HPDE6-E6E7 (cell line): ENCODE data around the gene ANKRD33B.
A peak's percentile ranks its signal among the peaks of the same experiment; 100 is the strongest.
"Not testable (repeated sequence)": the region's sequence is repeated elsewhere in the genome, so short reads cannot be mapped to it uniquely, and the experiment has no call there.

Experiments used
- DNase-seq: peaks from one replicate; pipeline ENCODE4 v3.0.0; 2011; ENCODE audit warnings: missing footprints; ENCODE audit errors: extremely low spot score

The ANKRD33B gene

DNA sequence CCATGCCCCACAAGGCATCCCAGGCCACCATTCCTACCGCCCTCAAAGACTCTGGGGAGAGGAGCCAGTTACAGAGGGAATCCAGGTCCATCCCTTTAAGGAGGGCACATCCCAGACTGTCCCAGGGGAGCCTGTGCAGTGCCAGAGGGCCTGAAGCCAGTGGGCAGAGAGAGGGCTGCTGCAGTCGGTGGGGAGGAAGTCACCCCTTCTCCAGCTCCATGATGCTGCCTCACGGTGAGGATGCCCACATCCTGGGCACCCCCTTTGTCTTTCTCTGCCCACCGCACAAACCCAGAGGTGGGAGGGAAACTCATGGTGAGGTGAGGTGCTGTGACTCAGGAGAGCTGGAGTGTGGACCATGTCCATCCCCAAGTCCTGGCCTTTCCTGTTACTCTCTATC is 26.2 kb upstream of the ANKRD33B start:
- no peak for DNase-seq

GRCh38 chr5:10538103-10538788 is 25.6 kb upstream of the ANKRD33B start:
- DNase-seq, result no peak

DNA sequence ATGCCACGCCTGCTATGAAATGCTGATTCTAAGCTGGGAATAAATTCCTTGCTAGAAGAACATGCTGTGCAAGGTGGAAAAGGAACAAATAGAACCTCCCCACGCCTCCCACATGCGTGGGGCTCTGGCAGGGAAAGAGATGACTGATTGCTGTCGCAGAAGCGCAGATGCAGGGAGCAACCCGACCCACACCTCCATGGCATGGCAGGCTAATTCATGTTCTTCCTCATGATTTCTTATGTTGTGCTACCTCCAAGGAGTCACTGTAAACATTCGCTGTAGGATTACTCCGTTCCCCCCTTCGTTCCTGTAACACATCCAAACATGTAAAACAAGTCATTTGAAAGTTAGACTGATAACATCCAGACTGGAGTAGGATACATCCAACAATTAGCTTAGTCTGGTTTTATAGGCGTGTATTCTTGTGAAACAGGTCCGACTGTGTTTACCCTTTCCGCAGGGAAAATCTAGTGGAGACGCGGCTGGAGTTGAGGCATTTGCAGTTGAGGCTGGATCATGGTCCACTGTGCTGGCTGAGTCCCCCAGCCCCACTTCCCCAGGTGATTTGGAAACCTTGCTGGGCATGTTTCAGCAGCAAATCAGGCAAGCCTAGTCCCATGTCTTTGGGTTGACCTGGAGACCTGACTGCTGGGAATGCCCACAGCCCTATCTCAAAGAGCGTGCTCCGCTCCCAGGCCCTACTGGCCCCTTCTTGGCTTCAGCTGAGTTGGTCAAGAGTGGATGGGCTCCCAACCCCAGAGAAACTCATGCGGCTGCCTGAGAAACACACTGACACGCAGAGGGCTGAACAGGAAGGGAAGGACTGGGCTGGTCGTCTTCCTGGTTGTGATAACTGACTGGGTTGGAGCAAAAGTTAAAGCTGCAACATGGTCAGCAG is 24.8 kb upstream of the ANKRD33B start:
- DNase-seq, result no peak

DNA sequence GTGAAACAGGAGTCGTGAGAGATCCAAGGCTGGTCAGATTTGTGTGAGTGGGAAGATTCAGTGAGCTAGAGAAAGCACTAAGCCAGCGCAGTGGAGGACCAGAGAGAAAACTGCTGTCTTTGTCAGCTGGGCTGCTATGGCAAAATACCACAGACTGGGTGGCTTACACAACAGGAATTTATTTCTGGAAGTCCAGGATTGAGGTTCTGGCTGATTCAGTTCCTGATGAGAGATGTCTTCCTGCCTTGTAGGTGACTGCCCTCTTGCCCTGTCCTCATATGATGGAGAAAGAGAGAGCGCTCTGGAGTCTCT is 24.2 kb upstream of the ANKRD33B start:
- DNase-seq, result no peak

DNA sequence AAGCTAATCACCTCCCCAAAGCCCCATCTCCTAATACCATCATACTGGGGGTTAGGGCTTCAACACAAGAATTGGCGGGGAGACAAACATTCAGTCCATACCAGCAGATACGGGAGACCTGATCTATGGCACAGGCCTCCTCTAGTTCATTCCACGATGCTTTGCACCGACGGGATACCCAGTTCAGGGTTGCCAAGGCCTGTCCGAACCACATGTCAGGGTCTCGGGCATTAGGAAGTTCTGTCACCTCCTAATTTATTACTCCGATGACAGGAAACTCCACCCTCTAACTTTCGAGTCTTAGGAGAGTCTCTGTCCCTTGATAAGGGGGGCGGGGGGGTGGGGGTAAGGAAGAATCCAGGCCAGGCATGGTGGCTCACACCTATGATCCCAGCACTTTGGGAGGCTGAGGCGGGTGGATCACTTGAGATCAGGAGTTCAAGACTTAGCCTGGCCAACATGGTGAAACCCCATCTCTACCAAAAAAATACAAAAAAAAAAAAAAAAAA is 23.8 kb upstream of the ANKRD33B start:
- DNase-seq, result no peak

- DNase-seq, result no peak
Observed at GRCh38 chr5:10540951-10541646, 22.8 kb upstream of the ANKRD33B start.

DNA sequence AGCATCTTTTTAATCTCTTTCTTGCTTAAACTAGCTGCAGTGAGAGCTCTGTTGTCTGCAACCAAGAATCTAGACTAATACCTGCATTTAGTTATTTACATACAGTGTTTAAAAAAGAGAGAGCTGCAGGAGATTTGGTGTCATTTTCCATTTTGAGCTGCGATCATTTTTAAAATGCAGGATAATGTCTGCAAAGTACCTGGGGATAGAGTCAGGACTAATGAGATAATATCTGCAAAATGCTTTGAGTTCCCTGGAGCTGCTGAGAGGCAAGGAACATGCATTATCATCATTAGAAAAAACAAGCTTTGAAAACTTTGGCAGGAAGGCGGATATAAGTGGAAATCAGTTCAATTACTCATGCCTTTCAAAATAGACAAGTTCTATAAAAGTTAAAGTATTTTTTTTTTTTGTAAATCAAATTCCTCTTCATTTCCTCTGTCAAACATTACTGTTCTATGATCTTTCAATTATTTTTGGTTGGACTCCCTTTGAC is 21.8 kb upstream of the ANKRD33B start:
- DNase-seq, result no peak

GRCh38 chr5:10543585-10544040 is 20.3 kb upstream of the ANKRD33B start:
- DNase-seq, result no peak

DNA sequence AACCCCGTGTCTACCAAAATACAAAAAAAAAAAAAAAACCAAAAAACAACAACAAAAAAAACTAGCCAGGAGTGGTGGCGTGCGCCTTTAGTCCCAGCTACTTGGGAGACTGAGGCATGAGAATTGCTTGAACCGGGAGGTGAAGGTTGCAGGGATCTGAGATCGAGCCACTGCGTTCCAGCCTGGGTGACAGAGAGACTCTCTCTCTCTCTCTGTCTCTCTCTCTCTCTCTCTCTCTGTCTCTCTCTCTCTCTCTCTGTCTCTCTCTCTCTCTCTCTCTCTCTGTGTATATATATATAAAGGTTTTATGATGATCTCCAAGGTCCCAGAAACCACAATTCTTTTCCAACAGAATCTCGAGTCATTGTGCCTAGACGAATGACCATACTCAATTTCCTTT is 18.8 kb upstream of the ANKRD33B start:
- no peak for DNase-seq

- DNase-seq, result no peak
Observed at GRCh38 chr5:10546186-10546585, 17.7 kb upstream of the ANKRD33B start.

DNA sequence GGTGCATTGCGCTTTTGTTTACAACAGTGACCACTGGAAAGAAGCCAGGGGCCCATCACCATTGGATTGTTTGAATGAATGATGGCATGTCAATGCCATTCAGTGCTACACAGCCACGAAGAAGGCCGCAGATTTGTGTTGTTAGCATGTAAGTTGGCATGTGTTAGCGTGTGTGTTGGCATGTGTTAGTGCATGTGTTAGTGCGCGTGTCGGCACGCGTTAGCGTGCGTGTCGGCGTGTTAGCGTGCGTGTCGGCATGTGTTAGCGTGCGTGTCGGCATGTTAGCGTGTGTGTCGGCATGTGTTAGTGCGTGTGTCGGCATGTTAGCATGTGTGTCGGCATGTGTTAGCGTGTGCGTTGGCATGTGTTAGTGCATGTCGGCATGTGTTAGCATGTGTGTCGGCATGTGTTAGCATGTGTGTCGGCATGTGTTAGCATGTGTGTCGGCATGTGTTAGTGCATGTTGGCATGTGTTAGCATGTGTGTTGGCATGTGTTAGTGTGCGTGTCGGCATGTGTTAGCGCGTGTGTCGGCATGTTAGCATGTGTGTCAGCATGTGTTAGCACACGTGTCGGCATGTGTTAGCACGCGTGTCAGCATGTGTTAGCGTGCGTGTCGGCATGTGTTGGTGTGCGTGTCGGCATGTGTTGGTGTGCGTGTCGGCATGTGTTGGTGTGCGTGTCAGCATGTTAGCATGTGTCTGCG is 15.3 kb upstream of the ANKRD33B start:
- DNase-seq, result no peak

DNA sequence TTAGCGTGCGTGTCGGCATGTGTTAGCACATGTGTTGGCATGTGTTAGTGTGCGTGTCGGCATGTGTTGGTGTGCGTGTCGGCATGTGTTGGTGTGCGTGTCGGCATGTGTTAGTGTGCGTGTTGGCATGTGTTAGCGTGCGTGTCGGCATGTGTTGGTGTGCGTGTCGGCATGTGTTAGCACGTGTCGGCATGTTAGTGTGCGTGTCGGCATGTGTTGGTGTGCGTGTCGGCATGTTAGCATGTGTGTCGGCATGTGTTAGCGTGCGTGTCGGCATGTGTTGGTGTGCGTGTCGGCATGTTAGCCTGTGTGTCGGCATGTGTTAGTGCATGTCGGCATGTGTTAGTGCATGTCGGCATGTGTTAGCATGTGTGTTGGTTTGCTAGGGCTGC is 14.8 kb upstream of the ANKRD33B start:
- not testable (repeated sequence) for DNase-seq

GRCh38 chr5:10550222-10550995 is 13.5 kb upstream of the ANKRD33B start:
- no peak for DNase-seq

DNA sequence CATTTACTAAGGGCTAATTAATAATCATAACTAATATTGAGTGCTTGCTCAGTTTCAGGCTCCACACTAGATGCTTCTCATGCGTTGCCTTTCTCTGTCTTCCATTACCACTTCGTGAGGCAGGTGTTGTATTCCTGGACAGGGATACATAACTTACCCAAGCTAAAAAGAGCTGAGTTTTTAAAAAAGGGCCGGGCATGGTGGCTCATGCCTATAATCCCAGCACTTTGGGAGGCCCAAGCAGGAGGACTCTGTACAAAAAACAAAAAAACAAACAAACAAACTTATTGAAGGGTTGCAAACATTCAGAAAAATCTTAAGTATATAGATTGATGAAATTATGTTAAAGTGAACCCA is 12.1 kb upstream of the ANKRD33B start:
- no peak for DNase-seq

DNA sequence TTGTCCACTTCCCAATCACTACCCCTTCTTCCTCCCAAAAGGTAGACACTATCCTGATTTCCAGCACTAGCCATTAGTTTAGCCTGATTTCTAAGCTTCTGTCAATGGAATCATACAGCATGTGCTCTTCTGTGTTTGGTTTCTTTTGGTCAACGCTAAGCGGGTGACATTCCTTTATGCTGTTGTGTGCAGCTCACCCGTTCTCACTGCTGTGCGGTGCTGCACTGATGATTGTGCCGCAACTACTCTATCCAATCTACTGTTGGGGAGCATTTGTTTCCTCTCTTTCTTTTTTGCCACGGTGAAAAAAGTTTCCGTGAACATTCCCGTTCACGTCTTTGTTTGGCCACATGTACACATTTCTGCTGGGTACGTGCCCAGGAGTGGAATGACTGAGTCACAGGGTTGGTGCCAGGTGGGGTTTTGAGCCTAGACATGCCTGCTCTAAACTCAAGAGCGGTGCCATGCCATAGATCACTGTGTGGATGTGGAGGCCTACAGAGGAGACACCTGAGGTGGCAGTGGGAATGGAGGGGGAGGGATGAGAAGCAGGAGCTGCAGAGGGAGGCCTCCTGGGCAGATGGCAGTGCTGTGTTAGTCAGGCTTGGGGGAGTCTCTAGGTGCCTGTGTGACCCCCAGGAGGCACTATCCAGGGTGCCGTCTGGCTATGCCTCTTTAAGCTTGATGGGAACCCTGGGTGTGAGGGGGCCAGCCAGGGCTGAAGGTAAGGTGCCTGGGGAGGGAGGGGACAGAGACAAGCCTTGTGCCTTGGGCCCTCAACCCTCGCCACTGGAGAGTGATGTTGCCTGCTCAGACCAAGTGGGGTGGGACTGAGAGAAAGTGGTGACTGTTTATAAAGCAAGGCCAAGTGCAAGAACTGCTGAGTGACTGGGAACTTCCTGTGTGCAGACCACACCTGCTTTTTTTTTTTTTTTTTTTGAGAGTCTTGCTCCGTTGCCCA is 11.4 kb upstream of the ANKRD33B start:
- DNase-seq, result no peak

DNA sequence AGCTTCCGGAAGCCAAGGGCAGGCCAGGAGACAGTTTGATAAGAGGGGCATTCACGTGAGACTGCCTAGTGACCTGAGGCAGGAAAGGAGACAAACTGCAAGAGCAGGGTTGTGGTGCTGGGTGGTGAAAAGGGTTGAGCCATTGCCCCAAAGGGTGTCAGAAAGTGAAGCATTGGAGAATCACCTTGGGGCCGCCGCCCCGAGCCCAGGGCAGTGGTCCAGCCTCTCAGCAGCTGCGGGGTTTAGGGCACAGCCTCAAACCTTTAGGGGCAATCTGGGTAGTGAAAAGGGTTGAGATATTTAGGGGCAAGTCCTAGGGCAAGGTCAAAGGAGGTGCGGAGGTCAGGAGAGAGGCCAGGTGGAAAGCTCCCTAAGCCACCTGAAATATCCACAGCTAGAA is 10.4 kb upstream of the ANKRD33B start:
- no peak for DNase-seq

- peak; percentile 36 for DNase-seq
Observed at GRCh38 chr5:10555277-10555684, 8.6 kb upstream of the ANKRD33B start.

DNA sequence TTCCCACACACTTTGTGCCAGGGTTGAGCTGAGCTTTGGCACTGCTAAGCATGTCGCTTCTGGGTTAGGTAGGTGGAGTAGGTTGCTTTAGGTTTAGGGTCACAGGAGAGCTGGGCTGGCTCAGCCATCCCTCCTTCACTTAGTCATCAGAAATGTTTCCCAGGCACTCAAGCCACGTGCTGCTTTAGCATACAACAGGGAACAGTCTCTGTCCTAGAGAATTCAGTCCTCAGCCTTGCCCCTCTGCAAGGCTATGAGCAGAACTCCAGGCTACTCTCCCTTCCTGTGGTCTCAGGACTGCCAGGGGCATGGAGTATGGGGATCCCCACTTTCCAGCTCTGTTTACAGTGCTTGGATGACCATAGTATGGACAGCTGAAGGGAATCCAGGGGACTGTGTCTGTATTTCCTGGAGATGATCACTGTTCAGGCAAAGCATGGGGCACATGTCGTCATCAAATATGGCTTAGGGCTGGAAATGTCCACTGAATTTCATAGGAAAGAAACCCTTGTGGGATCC is 7.5 kb upstream of the ANKRD33B start:
- peak; percentile 70 for DNase-seq
